GM10266 (cell line): ENCODE results near the gene BRCA1.

ENCODE experiments used
- DNase-seq: peaks from one replicate; pipeline ENCODE4 v3.0.0; 2012; ENCODE audit errors: extremely low spot score
- CTCF ChIP-seq: IDR thresholded peaks from 2 replicates; pipeline ENCODE4 v1.5.1; 2012; ENCODE audit warnings: mild to moderate bottlenecking, low read depth; ENCODE audit not compliant: control insufficient read depth, insufficient read depth; ENCODE audit errors: missing control alignments

BRCA1 gene

GRCh38 chr17:43018008-43018853 lies 106.9 kb downstream of the BRCA1 start:
- TF ChIP-seq CTCF: no peak
- no peak for DNase-seq

DNA sequence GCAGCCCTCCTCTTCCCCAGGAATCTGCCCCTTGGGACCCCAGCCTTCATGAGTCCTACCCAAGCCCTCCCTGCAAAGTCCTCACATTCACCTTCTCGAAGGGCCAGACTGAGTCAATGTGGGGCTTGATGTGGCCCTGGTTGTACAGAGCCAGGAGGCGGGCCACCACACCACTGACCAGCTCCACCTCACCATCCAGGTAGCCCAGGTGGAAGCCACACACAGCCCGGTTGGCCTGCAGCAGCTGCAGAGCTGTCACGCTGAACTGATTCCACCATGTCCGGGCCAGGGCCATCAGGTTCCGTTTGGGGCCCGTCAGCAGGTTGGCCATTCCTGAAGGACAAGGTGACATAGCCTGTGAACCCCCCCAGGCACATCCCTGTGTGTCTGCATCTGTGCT lies 108.9 kb downstream of the BRCA1 start:
- DNase-seq: no peak
- TF ChIP-seq CTCF: no peak

- no peak for TF ChIP-seq CTCF
- no peak for DNase-seq
Observed at GRCh38 chr17:43015579-43015978, 109.6 kb downstream of the BRCA1 start.

DNA sequence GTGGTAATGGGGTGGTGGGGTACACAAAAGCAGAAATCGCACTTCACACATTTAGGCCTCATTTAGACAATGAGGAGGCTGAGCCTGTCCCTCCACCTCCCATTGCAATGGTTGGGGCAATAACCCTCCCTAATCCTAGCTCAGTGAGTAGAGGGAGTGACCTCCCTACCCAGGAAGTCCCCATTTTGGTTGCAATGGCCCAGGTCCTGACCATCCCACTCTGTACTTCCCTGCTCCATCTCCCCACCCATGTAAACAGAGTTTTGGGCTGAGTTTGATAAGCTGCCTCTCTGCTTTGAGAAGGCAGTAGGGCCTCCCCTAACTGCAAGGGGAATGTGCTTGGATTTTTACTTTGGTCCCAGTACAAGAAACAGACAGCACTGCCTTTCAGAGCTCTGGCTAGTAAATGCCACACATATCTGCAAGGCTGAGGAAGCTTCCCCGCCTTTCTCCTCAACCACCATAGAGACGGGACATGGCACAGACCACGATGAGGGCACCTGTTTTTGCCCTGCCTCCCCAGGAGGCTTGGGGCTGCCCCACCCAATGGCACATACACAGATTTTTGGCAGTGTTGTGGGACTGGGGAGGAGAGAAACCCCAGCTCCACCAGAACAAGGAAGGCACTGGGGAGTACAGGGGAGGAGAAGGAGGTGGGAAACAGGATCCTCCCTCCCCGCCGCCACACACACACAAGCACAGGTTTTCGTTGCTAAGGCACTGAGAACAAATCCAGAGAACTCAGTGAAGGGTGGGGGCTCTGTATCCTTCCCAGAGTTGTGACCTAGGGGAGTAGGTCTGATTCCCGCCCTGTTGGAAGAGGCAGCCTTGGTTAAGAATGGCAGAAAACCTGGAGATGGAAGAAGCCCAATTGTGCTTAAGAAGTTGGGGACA lies 110.3 kb downstream of the BRCA1 start:
- TF ChIP-seq CTCF: no peak

DNA sequence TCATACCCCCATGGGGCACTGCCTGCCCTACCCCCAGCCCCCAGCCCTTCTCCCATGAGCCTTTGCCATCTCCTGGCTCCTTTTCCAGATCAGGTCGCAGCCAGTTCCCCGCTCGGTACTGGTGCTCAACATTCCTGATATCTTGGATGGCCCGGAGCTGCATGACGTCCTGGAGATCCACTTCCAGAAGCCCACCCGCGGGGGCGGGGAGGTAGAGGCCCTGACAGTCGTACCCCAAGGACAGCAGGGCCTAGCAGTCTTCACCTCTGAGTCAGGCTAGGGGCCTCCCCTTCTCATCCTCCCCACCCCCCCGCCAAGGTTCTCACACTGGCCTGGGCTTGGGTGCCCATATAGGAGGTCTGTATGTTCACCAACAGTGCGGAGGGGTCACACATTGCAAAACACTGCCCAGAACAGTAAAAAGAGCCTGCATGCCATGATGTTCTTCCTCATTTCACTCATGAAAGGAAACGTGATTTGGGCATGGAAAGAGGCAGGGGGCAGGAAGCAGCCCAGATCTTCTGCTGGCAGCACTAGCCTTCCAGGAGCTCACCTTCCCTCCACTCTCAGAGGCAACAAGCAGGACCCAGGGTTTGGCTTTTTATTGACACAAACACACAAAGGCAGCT lies 111.0 kb downstream of the BRCA1 start:
- no peak for TF ChIP-seq CTCF
- DNase-seq: no peak

More for the DNA sequence above, 110.3 kb downstream of the BRCA1 start:
- DNase-seq: no peak

GRCh38 chr17:43013296-43013695 lies 111.9 kb downstream of the BRCA1 start:
- no peak for TF ChIP-seq CTCF
- no peak for DNase-seq
